Vagina (tissue), 2 donors: ENCODE measurements around the gene WDR62.
A peak's percentile ranks its signal among the peaks of the same experiment; 100 is the strongest.

ENCODE experiments used
- POLR2AphosphoS5 ChIP-seq, 2 donors: sonication (generic); formaldehyde crosslinking; IDR thresholded peaks; one replicate each; pipeline ENCODE4 v1.9.0; 2017; ENCODE audit warnings: antibody characterized with exemption in 2 of 2, mild to moderate bottlenecking in 2 of 2, low read depth in 1 of 2; ENCODE audit not compliant: insufficient read depth in 1 of 2
- TF ChIP-seq, protein P1 (sequence below), 3 experiments: fragments of 450-650 bp in 2 of 3; fragments of 200-600 bp in 1 of 3; sonication (generic) in 1 of 3; IDR thresholded peaks; one replicate each; pipeline ENCODE4 v1.5.1; 2017 to 2019; ENCODE audit warnings: antibody characterized with exemption in 3 of 3, mild to moderate bottlenecking in 2 of 3, moderate library complexity in 2 of 3

DNA sequence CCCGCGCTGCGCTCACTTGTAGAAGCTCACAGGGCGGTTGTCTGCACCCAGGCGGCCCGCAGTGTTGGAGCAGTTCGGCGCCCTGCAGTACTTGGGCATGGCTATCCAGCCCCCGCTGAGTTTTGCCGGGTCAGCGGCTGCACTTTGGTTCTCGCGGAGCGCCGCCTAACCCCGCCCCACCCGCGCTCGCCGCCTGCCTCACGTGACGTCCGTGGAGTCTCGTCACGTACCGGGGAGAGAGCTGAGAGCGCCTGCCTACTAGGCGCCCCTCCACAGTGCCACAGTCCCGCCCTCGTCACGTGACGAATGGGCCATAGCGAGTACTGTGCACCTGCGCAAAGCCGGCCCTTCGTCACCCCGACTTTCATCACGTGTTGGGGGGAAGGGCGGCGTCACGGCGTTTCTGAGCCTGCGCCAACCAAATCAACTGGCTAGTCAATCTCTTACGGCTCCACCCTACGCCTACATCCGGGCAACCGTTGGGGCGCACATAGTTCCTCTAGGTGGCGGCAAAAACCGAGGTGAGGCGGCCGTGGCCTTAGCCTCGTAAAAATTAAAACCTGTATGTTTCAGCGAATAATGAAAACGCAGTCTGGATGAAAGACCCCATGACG, 471 bp upstream of the WDR62 start, which contains the start of gene THAP8:
- TF ChIP-seq POLR2AphosphoS5 (IDR thresholded peaks at IDR 0.05; ENCODE audit: insufficient read depth in 1 of 2, low read depth in 1 of 2), result peak; percentile 98 to 100
- TF ChIP-seq, protein P1, sequence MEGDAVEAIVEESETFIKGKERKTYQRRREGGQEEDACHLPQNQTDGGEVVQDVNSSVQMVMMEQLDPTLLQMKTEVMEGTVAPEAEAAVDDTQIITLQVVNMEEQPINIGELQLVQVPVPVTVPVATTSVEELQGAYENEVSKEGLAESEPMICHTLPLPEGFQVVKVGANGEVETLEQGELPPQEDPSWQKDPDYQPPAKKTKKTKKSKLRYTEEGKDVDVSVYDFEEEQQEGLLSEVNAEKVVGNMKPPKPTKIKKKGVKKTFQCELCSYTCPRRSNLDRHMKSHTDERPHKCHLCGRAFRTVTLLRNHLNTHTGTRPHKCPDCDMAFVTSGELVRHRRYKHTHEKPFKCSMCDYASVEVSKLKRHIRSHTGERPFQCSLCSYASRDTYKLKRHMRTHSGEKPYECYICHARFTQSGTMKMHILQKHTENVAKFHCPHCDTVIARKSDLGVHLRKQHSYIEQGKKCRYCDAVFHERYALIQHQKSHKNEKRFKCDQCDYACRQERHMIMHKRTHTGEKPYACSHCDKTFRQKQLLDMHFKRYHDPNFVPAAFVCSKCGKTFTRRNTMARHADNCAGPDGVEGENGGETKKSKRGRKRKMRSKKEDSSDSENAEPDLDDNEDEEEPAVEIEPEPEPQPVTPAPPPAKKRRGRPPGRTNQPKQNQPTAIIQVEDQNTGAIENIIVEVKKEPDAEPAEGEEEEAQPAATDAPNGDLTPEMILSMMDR (IDR thresholded peaks at IDR 0.05), result peak in 1 of 3 experiments; percentile 45
